ENCODE measurements around the gene PTPN22. TPM values are rescaled to one million over a fixed set of nuclear protein-coding genes. Genes with fewer than 3 reads are reported as not detected.

Gene PTPN22
- total RNA-seq, 1 donor from 2014 or later: 7.4 TPM

DNA sequence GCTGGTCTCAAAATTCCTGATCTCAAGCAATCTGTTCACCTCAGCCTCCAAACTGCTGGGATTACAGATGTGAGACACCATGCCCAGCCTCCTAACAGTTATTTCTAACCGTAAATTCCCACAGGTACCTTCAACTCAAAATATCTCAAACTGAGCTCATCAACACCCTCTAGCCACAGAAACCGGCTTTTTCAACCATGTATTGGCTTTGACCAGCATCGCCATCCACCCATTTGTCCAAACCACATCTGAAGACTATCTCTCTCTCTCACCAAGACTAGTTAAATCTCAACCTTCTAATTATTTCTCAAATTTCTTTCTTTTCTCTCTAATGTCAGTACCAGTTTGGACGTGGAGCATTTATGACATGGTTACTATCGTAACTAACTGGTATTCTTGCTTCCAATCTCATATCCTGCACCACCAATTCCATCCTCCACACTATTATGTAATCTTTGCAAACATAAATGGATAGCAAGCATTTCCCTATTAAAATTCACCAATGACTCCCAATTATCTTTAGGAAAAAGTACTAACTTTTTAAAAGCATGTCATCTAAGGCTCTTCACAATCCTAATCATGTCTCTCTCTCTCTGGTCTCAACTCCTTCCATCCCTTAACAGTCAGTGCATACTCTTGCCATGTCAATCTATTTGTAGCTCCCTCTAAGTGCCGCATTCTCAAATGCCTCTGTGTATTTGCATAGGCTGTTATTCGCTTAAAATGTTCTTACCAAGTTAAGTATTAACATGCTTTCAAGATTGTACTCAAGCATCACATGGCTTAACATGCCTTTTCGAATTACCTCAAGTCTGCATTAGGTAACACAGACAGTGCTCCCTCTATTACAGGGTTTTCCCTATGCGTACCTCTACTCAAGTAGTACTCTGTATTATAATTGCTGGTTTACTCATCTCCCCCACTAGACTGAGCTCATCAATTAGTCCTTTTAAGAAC lies 77.4 kb downstream of the PTPN22 start:
- H3K27ac ChIP-seq: no peak overlapping the region
- TF ChIP-seq, protein P1, sequence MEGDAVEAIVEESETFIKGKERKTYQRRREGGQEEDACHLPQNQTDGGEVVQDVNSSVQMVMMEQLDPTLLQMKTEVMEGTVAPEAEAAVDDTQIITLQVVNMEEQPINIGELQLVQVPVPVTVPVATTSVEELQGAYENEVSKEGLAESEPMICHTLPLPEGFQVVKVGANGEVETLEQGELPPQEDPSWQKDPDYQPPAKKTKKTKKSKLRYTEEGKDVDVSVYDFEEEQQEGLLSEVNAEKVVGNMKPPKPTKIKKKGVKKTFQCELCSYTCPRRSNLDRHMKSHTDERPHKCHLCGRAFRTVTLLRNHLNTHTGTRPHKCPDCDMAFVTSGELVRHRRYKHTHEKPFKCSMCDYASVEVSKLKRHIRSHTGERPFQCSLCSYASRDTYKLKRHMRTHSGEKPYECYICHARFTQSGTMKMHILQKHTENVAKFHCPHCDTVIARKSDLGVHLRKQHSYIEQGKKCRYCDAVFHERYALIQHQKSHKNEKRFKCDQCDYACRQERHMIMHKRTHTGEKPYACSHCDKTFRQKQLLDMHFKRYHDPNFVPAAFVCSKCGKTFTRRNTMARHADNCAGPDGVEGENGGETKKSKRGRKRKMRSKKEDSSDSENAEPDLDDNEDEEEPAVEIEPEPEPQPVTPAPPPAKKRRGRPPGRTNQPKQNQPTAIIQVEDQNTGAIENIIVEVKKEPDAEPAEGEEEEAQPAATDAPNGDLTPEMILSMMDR (IDR thresholded peaks at IDR 0.05): no peak
- TF ChIP-seq POLR2AphosphoS5 (IDR thresholded peaks at IDR 0.05; ENCODE audit: insufficient read depth in 1 of 2, low read depth in 1 of 2): no peak
- TF ChIP-seq POLR2A (IDR thresholded peaks at IDR 0.05): no peak
- H3K4me3 ChIP-seq: no peak overlapping the region
- peaks cover 24% of the 10 kb centered on the region for H3K4me1 ChIP-seq
- peaks cover 0 to 22% of the 10 kb centered on the region in 2 donors for H3K36me3 ChIP-seq
- intact Hi-C loops (cut with DNase I): no loop called here
- no peaks in the 10 kb centered on the region for H3K27me3 ChIP-seq
- H3K9me3 ChIP-seq: no peaks in the 10 kb centered on the region
- DNase-seq (ENCODE audit: extremely low spot score in 2 of 2): no peak

DNA sequence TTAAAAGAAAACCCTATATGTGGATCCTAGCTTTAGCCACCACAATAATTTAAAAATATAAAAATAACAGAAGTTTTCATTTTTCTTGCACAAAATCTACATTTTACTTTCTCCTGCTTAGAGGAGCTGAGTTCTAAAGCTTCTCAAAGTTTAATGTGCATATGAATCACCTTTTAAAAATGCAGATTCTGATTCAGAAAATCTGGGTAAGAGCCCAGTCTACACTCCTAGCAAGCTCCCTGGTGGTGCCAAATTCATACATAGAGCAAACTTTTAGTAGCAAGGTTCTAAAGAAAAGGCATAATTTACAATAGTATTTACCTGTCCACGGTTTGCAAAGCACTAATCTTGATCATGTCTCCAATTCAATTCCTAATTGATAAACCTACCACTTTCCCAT lies 78.5 kb downstream of the PTPN22 start:
- H3K27ac ChIP-seq: no peak overlapping the region
- intact Hi-C loops (cut with DNase I): no loop called here
- TF ChIP-seq, protein P1 (IDR thresholded peaks at IDR 0.05): no peak
- TF ChIP-seq POLR2A (IDR thresholded peaks at IDR 0.05): no peak
- TF ChIP-seq POLR2AphosphoS5 (IDR thresholded peaks at IDR 0.05; ENCODE audit: insufficient read depth in 1 of 2, low read depth in 1 of 2): no peak

DNA sequence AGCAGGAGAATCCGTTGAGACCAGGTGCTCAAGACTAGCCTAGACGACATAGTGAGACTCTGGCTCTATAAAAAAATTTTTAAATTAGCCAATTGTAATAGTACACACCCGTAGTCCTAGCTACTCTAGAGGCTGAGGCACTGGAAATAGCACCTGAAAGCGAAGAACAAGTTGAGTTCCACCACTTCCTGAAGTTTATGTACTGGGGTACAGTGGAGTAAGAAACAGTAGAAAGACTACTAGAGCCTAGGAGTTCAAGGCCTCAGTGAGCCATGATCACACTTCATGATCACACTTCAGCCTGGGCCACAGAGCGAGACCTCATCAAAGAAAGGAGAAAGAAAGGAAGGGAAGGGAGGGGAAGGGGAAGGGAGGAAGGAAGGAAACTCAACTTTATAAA lies 79.0 kb downstream of the PTPN22 start:
- no peak for TF ChIP-seq POLR2A (IDR thresholded peaks at IDR 0.05)
- TF ChIP-seq, protein P1 (IDR thresholded peaks at IDR 0.05): no peak
- no peak for TF ChIP-seq POLR2AphosphoS5 (IDR thresholded peaks at IDR 0.05; ENCODE audit: insufficient read depth in 1 of 2, low read depth in 1 of 2)
- Histone ChIP-seq H3K4me1 (peaks cover 18% of the 10 kb centered on the region), H3K4me3 (no peak overlapping the region), H3K9me3 (no peaks in the 10 kb centered on the region), H3K36me3 (peaks cover 0 to 19% of the 10 kb centered on the region in 2 donors), H3K27me3 (no peaks in the 10 kb centered on the region), H3K27ac (no peak overlapping the region)
- intact Hi-C loops (cut with DNase I): no loop called here
- no peak for DNase-seq (ENCODE audit: extremely low spot score in 2 of 2)

More for the DNA sequence above, 78.5 kb downstream of the PTPN22 start:
- Histone ChIP-seq H3K4me1 (peaks cover 18% of the 10 kb centered on the region), H3K36me3 (peaks cover 0 to 22% of the 10 kb centered on the region in 2 donors), H3K27me3 (no peaks in the 10 kb centered on the region), H3K4me3 (no peak overlapping the region), H3K9me3 (no peaks in the 10 kb centered on the region)
- DNase-seq (ENCODE audit: extremely low spot score in 2 of 2): no peak

DNA sequence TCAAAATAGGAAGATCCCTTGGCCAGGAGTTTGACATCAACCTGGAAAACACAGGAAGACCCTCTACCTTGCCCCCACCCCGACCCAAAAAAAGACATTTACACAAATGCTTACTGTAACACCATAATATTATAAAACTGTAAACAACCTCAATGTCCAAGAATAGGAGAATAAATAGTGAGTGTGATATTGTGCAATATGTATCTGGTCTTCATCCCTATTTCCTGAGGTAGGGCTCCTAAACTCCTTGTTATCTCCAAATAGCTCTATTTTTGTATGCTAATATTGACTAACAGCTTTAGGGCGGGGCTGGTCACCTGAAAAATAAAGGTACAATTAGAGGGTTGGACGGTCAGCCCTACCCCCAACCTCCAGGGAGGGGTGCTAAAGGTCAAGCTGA lies 82.7 kb downstream of the PTPN22 start:
- H3K27me3 ChIP-seq: no peaks in the 10 kb centered on the region
- H3K4me3 ChIP-seq: no peak overlapping the region
- no peak for DNase-seq (ENCODE audit: extremely low spot score in 2 of 2)
- no peaks in the 10 kb centered on the region for H3K9me3 ChIP-seq
- intact Hi-C loops (cut with DNase I): no loop called here
- H3K4me1 ChIP-seq: peaks cover 29% of the 10 kb centered on the region
- no peak for TF ChIP-seq POLR2AphosphoS5 (IDR thresholded peaks at IDR 0.05; ENCODE audit: insufficient read depth in 1 of 2, low read depth in 1 of 2)
- TF ChIP-seq, protein P1 (IDR thresholded peaks at IDR 0.05): no peak
- TF ChIP-seq POLR2A (IDR thresholded peaks at IDR 0.05): no peak
- no peak overlapping the region for H3K27ac ChIP-seq
- H3K36me3 ChIP-seq: no peaks in the 10 kb centered on the region

DNA sequence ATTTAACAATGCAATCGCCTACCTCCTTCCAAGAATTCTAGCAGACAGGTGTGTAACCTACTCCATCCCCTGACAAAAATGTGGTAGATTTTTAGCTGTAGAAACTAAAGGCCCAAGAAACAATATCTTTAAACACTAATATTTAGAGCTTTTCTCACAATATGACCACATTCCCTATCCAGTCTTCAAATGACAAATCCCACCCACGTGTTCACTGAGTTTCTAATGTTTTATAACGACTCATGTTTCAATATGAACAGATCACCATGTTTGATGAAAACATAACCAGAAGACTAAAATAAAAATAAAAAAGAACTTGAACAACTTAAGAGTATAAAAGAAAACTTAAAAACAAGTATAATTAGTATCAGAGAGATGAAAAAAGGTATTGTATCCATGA lies 83.8 kb downstream of the PTPN22 start:
- TF ChIP-seq, protein P1 (IDR thresholded peaks at IDR 0.05): no peak
- no peak for TF ChIP-seq POLR2A (IDR thresholded peaks at IDR 0.05)
- no peak for TF ChIP-seq POLR2AphosphoS5 (IDR thresholded peaks at IDR 0.05; ENCODE audit: insufficient read depth in 1 of 2, low read depth in 1 of 2)
- no peak for DNase-seq (ENCODE audit: extremely low spot score in 2 of 2)
- Histone ChIP-seq H3K27ac (no peak overlapping the region), H3K9me3 (no peaks in the 10 kb centered on the region), H3K4me3 (no peak overlapping the region), H3K4me1 (peaks cover 34% of the 10 kb centered on the region), H3K27me3 (no peaks in the 10 kb centered on the region), H3K36me3 (no peaks in the 10 kb centered on the region)
- intact Hi-C loops (cut with DNase I): no loop called here
